ENCODE data around the gene ACTR5. TPM values are rescaled to one million over a fixed set of nuclear protein-coding genes. Genes with fewer than 3 reads are reported as not detected.

The ACTR5 gene
- total RNA-seq, 2 experiments from 2014 or later, result 10.4 to 11.9 TPM

GRCh38 chr20:38735172-38735571 lies 13.1 kb upstream of the ACTR5 start:
- Mint-ChIP-seq H3K36me3 (no peaks in the 10 kb centered on the region), H3K4me1 (peaks cover 7% of the 10 kb centered on the region), H3K27me3 (peaks cover 79% of the 10 kb centered on the region), H3K27ac (no peak overlapping the region), H3K9me3 (no peaks in the 10 kb centered on the region), H3K4me3 (no peak overlapping the region)
- POLR2A ChIA-PET, result no interaction called here
- no peak for DNase-seq
- no peak for ATAC-seq (ENCODE audit: low read depth)

- Mint-ChIP-seq H3K4me1 (no peaks in the 10 kb centered on the region), H3K27ac (no peak overlapping the region), H3K9me3 (no peaks in the 10 kb centered on the region), H3K36me3 (no peaks in the 10 kb centered on the region), H3K27me3 (peaks cover 78% of the 10 kb centered on the region), H3K4me3 (no peak overlapping the region)
- ATAC-seq (ENCODE audit: low read depth) (no peak), DNase-seq (no peak)
- POLR2A ChIA-PET, result no interaction called here
Measured at GRCh38 chr20:38737887-38738286, 10.4 kb upstream of the ACTR5 start.

- Mint-ChIP-seq H3K27me3 (peaks cover 23% of the 10 kb centered on the region), H3K9me3 (no peaks in the 10 kb centered on the region), H3K27ac (no peak overlapping the region), H3K4me3 (no peak overlapping the region), H3K4me1 (peaks cover 17% of the 10 kb centered on the region), H3K36me3 (peaks cover 3% of the 10 kb centered on the region)
- DNase-seq (no peak), ATAC-seq (ENCODE audit: low read depth) (no peak)
- POLR2A ChIA-PET, result no interaction called here
Measured at GRCh38 chr20:38745757-38746156, 2.5 kb upstream of the ACTR5 start.

GRCh38 chr20:38747495-38748096 lies 664 bp upstream of the ACTR5 start:
- Mint-ChIP-seq H3K9me3 (no peaks in the 10 kb centered on the region), H3K4me3 (peak overlapping the region; percentile 99), H3K27me3 (peaks cover 7% of the 10 kb centered on the region), H3K4me1 (peaks cover 18% of the 10 kb centered on the region), H3K27ac (peak overlapping the region; percentile 98), H3K36me3 (peaks cover 3% of the 10 kb centered on the region)
- POLR2A ChIA-PET, result interaction anchor here (0.6 to 1.0 kb wide), 2 partner anchors 19 to 58 kb away, joined by 3 to 5 read pairs; partner anchors contain the start of gene PPP1R16B
- peak; percentile 31 for DNase-seq
- no peak for ATAC-seq (ENCODE audit: low read depth)

GRCh38 chr20:38748861-38749149 lies 545 bp downstream of the ACTR5 start:
- POLR2A ChIA-PET, result interaction anchor here (0.8 kb wide), 2 partner anchors 57 to 126 kb away, joined by 3 to 4 read pairs; partner anchors contain the start of gene PPP1R16B
- no peak for DNase-seq
- Mint-ChIP-seq H3K9me3 (no peaks in the 10 kb centered on the region), H3K4me1 (peaks cover 18% of the 10 kb centered on the region), H3K27me3 (peaks cover 5% of the 10 kb centered on the region), H3K27ac (peak overlapping the region; percentile 87), H3K4me3 (peak overlapping the region; percentile 94), H3K36me3 (peaks cover 5% of the 10 kb centered on the region)
- peak; percentile 35 for ATAC-seq (ENCODE audit: low read depth)

GRCh38 chr20:38751360-38751976 lies 3.2 kb downstream of the ACTR5 start:
- Mint-ChIP-seq H3K4me1 (peaks cover 18% of the 10 kb centered on the region), H3K27ac (no peak overlapping the region), H3K36me3 (peaks cover 13% of the 10 kb centered on the region), H3K27me3 (peaks cover 5% of the 10 kb centered on the region), H3K4me3 (no peak overlapping the region), H3K9me3 (no peaks in the 10 kb centered on the region)
- no peak for DNase-seq
- POLR2A ChIA-PET, result no interaction called here
- ATAC-seq (ENCODE audit: low read depth), result no peak

GRCh38 chr20:38752029-38752428 lies 3.8 kb downstream of the ACTR5 start:
- H3K27me3 Mint-ChIP-seq, result peaks cover 3% of the 10 kb centered on the region
- H3K27ac Mint-ChIP-seq, result no peak overlapping the region
- DNase-seq (no peak), ATAC-seq (ENCODE audit: low read depth) (no peak)
- no peak overlapping the region for H3K4me3 Mint-ChIP-seq
- POLR2A ChIA-PET, result no interaction called here
- peaks cover 15% of the 10 kb centered on the region for H3K36me3 Mint-ChIP-seq
- peaks cover 18% of the 10 kb centered on the region for H3K4me1 Mint-ChIP-seq
- no peaks in the 10 kb centered on the region for H3K9me3 Mint-ChIP-seq

- DNase-seq, result no peak
Measured at GRCh38 chr20:38754924-38755323, 6.7 kb downstream of the ACTR5 start.

GRCh38 chr20:38755324-38755910 lies 7.2 kb downstream of the ACTR5 start:
- Mint-ChIP-seq H3K36me3 (peaks cover 21% of the 10 kb centered on the region), H3K9me3 (no peaks in the 10 kb centered on the region), H3K27me3 (no peaks in the 10 kb centered on the region), H3K4me1 (peaks cover 1% of the 10 kb centered on the region), H3K27ac (no peak overlapping the region), H3K4me3 (no peak overlapping the region)
- ATAC-seq (ENCODE audit: low read depth), result no peak
- DNase-seq, result no peak
- POLR2A ChIA-PET, result no interaction called here

More at GRCh38 chr20:38754924-38755323, 6.7 kb downstream of the ACTR5 start:
- H3K36me3 Mint-ChIP-seq, result peaks cover 19% of the 10 kb centered on the region
- no peak for ATAC-seq (ENCODE audit: low read depth)
- POLR2A ChIA-PET, result no interaction called here
- peaks cover 3% of the 10 kb centered on the region for H3K4me1 Mint-ChIP-seq
- no peaks in the 10 kb centered on the region for H3K9me3 Mint-ChIP-seq
- H3K27me3 Mint-ChIP-seq, result no peaks in the 10 kb centered on the region
- no peak overlapping the region for H3K27ac Mint-ChIP-seq
- H3K4me3 Mint-ChIP-seq, result no peak overlapping the region

GRCh38 chr20:38757145-38757775 lies 9.0 kb downstream of the ACTR5 start:
- H3K27ac Mint-ChIP-seq, result no peak overlapping the region
- no peaks in the 10 kb centered on the region for H3K9me3 Mint-ChIP-seq
- H3K4me1 Mint-ChIP-seq, result no peaks in the 10 kb centered on the region
- H3K36me3 Mint-ChIP-seq, result peaks cover 26% of the 10 kb centered on the region
- no peak for DNase-seq
- H3K27me3 Mint-ChIP-seq, result no peaks in the 10 kb centered on the region
- no peak overlapping the region for H3K4me3 Mint-ChIP-seq
- POLR2A ChIA-PET, result no interaction called here
- ATAC-seq (ENCODE audit: low read depth), result no peak

- ATAC-seq (ENCODE audit: low read depth), result no peak
- H3K36me3 Mint-ChIP-seq, result peaks cover 29% of the 10 kb centered on the region
- no peak overlapping the region for H3K4me3 Mint-ChIP-seq
Measured at GRCh38 chr20:38759106-38759505, 10.8 kb downstream of the ACTR5 start.

GRCh38 chr20:38760978-38761377 lies 12.7 kb downstream of the ACTR5 start:
- peaks cover 7% of the 10 kb centered on the region for H3K4me1 Mint-ChIP-seq
- H3K4me3 Mint-ChIP-seq, result no peak overlapping the region
- ATAC-seq (ENCODE audit: low read depth) (no peak), DNase-seq (no peak)
- H3K27ac Mint-ChIP-seq, result no peak overlapping the region
- peaks cover 24% of the 10 kb centered on the region for H3K36me3 Mint-ChIP-seq
- POLR2A ChIA-PET, result no interaction called here
- no peaks in the 10 kb centered on the region for H3K9me3 Mint-ChIP-seq
- H3K27me3 Mint-ChIP-seq, result no peaks in the 10 kb centered on the region

More at GRCh38 chr20:38759106-38759505, 10.8 kb downstream of the ACTR5 start:
- peaks cover 5% of the 10 kb centered on the region for H3K4me1 Mint-ChIP-seq
- no peak for DNase-seq
- no peak overlapping the region for H3K27ac Mint-ChIP-seq
- H3K9me3 Mint-ChIP-seq, result no peaks in the 10 kb centered on the region
- POLR2A ChIA-PET, result no interaction called here
- H3K27me3 Mint-ChIP-seq, result no peaks in the 10 kb centered on the region

- ATAC-seq (ENCODE audit: low read depth), result no peak
- H3K36me3 Mint-ChIP-seq, result peaks cover 19% of the 10 kb centered on the region
- POLR2A ChIA-PET, result no interaction called here
Measured at GRCh38 chr20:38762174-38762573, 13.9 kb downstream of the ACTR5 start.

GRCh38 chr20:38763616-38764015 lies 15.4 kb downstream of the ACTR5 start:
- ATAC-seq (ENCODE audit: low read depth), result no peak
- Mint-ChIP-seq H3K27ac (no peak overlapping the region), H3K36me3 (peaks cover 15% of the 10 kb centered on the region), H3K9me3 (no peaks in the 10 kb centered on the region), H3K27me3 (no peaks in the 10 kb centered on the region), H3K4me1 (peaks cover 7% of the 10 kb centered on the region), H3K4me3 (no peak overlapping the region)
- DNase-seq, result no peak
- POLR2A ChIA-PET, result no interaction called here

More at GRCh38 chr20:38762174-38762573, 13.9 kb downstream of the ACTR5 start:
- H3K9me3 Mint-ChIP-seq, result no peaks in the 10 kb centered on the region
- no peak overlapping the region for H3K4me3 Mint-ChIP-seq
- no peak for DNase-seq
- H3K27me3 Mint-ChIP-seq, result no peaks in the 10 kb centered on the region
- H3K4me1 Mint-ChIP-seq, result peaks cover 7% of the 10 kb centered on the region
- no peak overlapping the region for H3K27ac Mint-ChIP-seq
